DOHH2 (cell line): ENCODE results near the gene TP63.

Experiments
- H3F3A ChIP-seq: fragments of 200-600 bp; sonication (generic), shearing (Covaris generic); 2 replicates; pipeline ENCODE4 v1.6.0; 2016; ENCODE audit warnings: antibody characterized with exemption, mild to moderate bottlenecking; ENCODE audit not compliant: control insufficient read depth, insufficient read depth
- H3K27ac ChIP-seq: fragments of 200-600 bp; sonication (generic); 2 replicates; pipeline ENCODE4 v1.5.1; 2014; ENCODE audit warnings: low read depth, mild to moderate bottlenecking, low read length, moderate library complexity
- H3K27me3 ChIP-seq: fragments of 200-600 bp; sonication (generic); 2 replicates; pipeline ENCODE4 v1.6.1; 2014; ENCODE audit warnings: mild to moderate bottlenecking, low read length, mixed read lengths; ENCODE audit not compliant: control insufficient read depth
- H3K36me3 ChIP-seq: fragments of 200-600 bp; sonication (generic); 2 replicates; pipeline ENCODE4 v1.6.1; 2014; ENCODE audit warnings: mild to moderate bottlenecking, low read length, moderate library complexity, mixed read lengths; ENCODE audit not compliant: control insufficient read depth
- H3K4me1 ChIP-seq: fragments of 200-600 bp; sonication (generic); 2 replicates; pipeline ENCODE4 v1.6.1; 2014; ENCODE audit warnings: mild to moderate bottlenecking, low read length, mixed read lengths; ENCODE audit not compliant: control insufficient read depth
- H3K4me2 ChIP-seq: fragments of 200-600 bp; sonication (generic); 2 replicates; pipeline ENCODE4 v1.6.0; 2014; ENCODE audit warnings: mild to moderate bottlenecking, low read length, moderate library complexity
- H3K4me3 ChIP-seq: fragments of 200-600 bp; sonication (generic); 2 replicates; pipeline ENCODE4 v1.5.1; 2014; ENCODE audit warnings: mild to moderate bottlenecking, low read length, mixed read lengths
- H3K79me2 ChIP-seq: fragments of 200-600 bp; sonication (generic); 2 replicates; pipeline ENCODE4 v1.6.1; 2014; ENCODE audit warnings: mild to moderate bottlenecking, low read length, mixed read lengths; ENCODE audit not compliant: control insufficient read depth
- H3K9me2 ChIP-seq: fragments of 200-600 bp; sonication (generic); replicated peaks from 2 replicates; pipeline ENCODE4 v1.6.1; 2014; ENCODE audit warnings: mild to moderate bottlenecking, low read length, mixed read lengths; ENCODE audit not compliant: control insufficient read depth
- H3K9me3 ChIP-seq: fragments of 200-600 bp; sonication (generic); 2 replicates; pipeline ENCODE4 v1.6.1; 2014; ENCODE audit warnings: antibody characterized with exemption, low read length, mixed read lengths; ENCODE audit not compliant: control insufficient read depth, insufficient read depth
- H4K20me1 ChIP-seq: fragments of 200-600 bp; sonication (generic); 2 replicates; pipeline ENCODE4 v1.6.0; 2014; ENCODE audit warnings: low read depth, mild to moderate bottlenecking, antibody characterized with exemption, low read length, moderate library complexity; ENCODE audit not compliant: control insufficient read depth, insufficient read depth
- EZH2phosphoT487 ChIP-seq: fragments of 200-600 bp; sonication (generic); IDR thresholded peaks from 2 replicates; pipeline ENCODE4 v1.6.1; 2017; ENCODE audit warnings: borderline replicate concordance, mild to moderate bottlenecking, antibody characterized with exemption, low read length, moderate library complexity, mixed read lengths
- TF ChIP-seq, protein P1 (sequence below): fragments of 200-600 bp; sonication (generic); IDR thresholded peaks from one replicate; pipeline ENCODE4 v1.5.1; 2014; ENCODE audit warnings: antibody characterized with exemption, mild to moderate bottlenecking, low read depth, low read length; ENCODE audit not compliant: poor library complexity, severe bottlenecking

TP63 gene

DNA sequence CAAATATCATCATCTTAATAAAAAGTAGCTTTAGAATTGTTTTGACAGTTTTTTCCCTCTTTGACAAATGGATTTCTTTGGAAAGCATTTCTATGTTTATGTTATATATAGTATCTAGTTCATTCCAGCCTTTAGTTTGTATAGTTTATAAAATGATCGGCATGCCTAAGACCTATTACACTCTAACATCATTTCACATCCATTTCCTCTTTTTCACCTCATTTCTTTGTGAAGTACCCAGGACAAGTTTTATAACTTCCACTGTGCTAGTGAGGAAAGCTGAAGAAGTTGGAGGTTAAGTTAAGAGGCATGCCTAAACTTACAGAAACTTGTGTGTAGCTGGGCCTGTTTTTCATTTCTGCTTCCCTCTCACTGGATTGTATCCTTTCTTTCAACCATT is 178.4 kb downstream of the TP63 start:
- TF ChIP-seq, protein P1, sequence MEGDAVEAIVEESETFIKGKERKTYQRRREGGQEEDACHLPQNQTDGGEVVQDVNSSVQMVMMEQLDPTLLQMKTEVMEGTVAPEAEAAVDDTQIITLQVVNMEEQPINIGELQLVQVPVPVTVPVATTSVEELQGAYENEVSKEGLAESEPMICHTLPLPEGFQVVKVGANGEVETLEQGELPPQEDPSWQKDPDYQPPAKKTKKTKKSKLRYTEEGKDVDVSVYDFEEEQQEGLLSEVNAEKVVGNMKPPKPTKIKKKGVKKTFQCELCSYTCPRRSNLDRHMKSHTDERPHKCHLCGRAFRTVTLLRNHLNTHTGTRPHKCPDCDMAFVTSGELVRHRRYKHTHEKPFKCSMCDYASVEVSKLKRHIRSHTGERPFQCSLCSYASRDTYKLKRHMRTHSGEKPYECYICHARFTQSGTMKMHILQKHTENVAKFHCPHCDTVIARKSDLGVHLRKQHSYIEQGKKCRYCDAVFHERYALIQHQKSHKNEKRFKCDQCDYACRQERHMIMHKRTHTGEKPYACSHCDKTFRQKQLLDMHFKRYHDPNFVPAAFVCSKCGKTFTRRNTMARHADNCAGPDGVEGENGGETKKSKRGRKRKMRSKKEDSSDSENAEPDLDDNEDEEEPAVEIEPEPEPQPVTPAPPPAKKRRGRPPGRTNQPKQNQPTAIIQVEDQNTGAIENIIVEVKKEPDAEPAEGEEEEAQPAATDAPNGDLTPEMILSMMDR = no peak
- TF ChIP-seq EZH2phosphoT487 = no peak

DNA sequence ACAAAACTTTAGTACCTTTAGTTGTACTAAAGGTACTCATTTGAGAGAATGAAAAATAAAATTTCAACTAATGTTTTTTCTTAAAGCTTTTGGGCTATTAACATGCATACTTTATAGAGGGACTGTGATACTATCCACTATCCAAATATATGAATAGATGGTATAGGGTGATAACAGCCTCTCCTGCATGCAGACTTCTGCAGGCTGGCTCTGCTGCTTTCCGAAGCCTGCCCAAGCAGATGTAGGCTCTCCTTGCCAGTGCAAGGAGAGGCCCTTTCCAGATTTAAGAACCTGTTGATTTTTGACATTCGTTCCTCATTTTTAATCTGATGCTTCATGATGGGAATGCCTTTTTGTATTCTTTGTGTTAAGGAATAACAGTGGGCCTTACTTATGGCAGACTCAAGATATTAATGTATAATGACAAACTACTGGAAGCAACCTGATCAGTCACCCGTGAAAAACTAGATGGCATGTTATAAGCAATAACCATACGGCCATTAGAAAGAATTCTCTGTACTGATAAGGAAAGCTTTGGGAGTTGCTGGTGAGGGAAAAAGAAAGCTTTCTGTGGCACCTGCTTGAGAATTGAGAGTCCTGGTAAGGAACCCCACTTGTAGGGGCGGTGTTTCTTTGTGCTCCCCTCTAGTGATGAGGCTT is 181.7 kb downstream of the TP63 start:
- Histone ChIP-seq H3F3A (no peaks in the 10 kb centered on the region), H3K4me2 (no peak overlapping the region), H3K36me3 (no peaks in the 10 kb centered on the region), H3K4me1 (no peaks in the 10 kb centered on the region), H3K27ac (no peak overlapping the region), H3K9me3 (no peaks in the 10 kb centered on the region), H3K4me3 (no peak overlapping the region), H3K79me2 (no peaks in the 10 kb centered on the region), H3K9me2 (no peaks in the 10 kb centered on the region), H4K20me1 (no peaks in the 10 kb centered on the region), H3K27me3 (no peaks in the 10 kb centered on the region)
- TF ChIP-seq EZH2phosphoT487 = no peak
- TF ChIP-seq, protein P1 = no peak

More for the DNA sequence above, 178.4 kb downstream of the TP63 start:
- H3K9me3 ChIP-seq = no peaks in the 10 kb centered on the region
- H3K27me3 ChIP-seq = no peaks in the 10 kb centered on the region
- no peaks in the 10 kb centered on the region for H3K4me1 ChIP-seq
- H3K4me2 ChIP-seq = no peak overlapping the region
- H3K79me2 ChIP-seq = no peaks in the 10 kb centered on the region
- H3F3A ChIP-seq = no peaks in the 10 kb centered on the region
- H4K20me1 ChIP-seq = no peaks in the 10 kb centered on the region
- no peak overlapping the region for H3K4me3 ChIP-seq
- H3K27ac ChIP-seq = no peak overlapping the region
- no peaks in the 10 kb centered on the region for H3K9me2 ChIP-seq
- no peaks in the 10 kb centered on the region for H3K36me3 ChIP-seq

DNA sequence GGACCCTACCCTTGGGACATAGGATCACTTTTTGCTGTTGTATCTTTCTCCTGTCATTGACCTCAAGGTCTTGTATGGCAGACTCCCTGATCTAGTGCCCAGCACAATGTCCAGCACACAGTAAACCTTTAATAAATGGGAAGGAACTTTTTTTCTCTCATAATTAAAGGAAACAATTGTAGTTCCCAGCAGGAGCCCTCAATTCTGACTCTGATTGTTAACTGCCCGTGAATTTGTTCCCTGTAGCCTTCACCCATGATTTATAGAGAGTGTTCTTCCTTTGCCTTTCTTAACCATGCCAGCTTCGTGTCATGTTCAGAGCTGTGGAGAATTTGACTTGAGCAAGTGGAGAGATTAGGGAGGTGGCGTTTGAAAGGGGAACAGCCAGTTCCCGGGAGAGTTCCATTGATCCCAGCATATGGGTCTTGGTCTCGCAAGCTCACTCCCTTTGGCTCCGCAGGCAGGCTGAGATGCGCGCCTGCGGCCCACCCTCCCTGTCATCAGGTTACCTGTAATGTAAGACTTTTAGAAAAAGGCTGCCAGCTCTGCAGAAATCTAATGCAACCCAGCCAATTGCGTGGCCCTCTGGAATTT is 182.6 kb downstream of the TP63 start:
- Histone ChIP-seq H3K27ac (no peak overlapping the region), H3K4me1 (no peaks in the 10 kb centered on the region), H3K4me2 (no peak overlapping the region), H3K9me3 (no peaks in the 10 kb centered on the region), H3K4me3 (no peak overlapping the region), H3K27me3 (no peaks in the 10 kb centered on the region), H4K20me1 (no peaks in the 10 kb centered on the region), H3K36me3 (no peaks in the 10 kb centered on the region), H3K9me2 (no peaks in the 10 kb centered on the region), H3F3A (no peaks in the 10 kb centered on the region), H3K79me2 (no peaks in the 10 kb centered on the region)
- TF ChIP-seq, protein P1 = no peak
- no peak for TF ChIP-seq EZH2phosphoT487
